ENCODE results near the gene PLB1.

PLB1 gene

GRCh38 chr2:28497206-28497605 is 1.3 kb downstream of the PLB1 start:
- DNase-seq (ENCODE audit: low read depth) = no peak
- no peak for TF ChIP-seq CTCF (IDR thresholded peaks at IDR 0.05; ENCODE audit: insufficient read depth, low read depth, low read length, missing control alignments)
- no peak overlapping the region for H3K4me3 ChIP-seq (ENCODE audit: low read depth, low read length)

- no peak overlapping the region for H3K4me3 ChIP-seq (ENCODE audit: low read depth, low read length)
- no peak for TF ChIP-seq CTCF (IDR thresholded peaks at IDR 0.05; ENCODE audit: insufficient read depth, low read depth, low read length, missing control alignments)
- DNase-seq (ENCODE audit: low read depth) = no peak
Observed at GRCh38 chr2:28499282-28499681, 3.4 kb downstream of the PLB1 start.

- H3K4me3 ChIP-seq (ENCODE audit: low read depth, low read length) = no peak overlapping the region
- DNase-seq (ENCODE audit: low read depth) = no peak
- TF ChIP-seq CTCF (IDR thresholded peaks at IDR 0.05; ENCODE audit: insufficient read depth, low read depth, low read length, missing control alignments) = no peak
Observed at GRCh38 chr2:28505361-28505760, 9.5 kb downstream of the PLB1 start.

GRCh38 chr2:28506112-28506910 is 10.5 kb downstream of the PLB1 start:
- no peak for DNase-seq (ENCODE audit: low read depth)

GRCh38 chr2:28507796-28508764 is 12.2 kb downstream of the PLB1 start:
- TF ChIP-seq CTCF (IDR thresholded peaks at IDR 0.05; ENCODE audit: insufficient read depth, low read depth, low read length, missing control alignments) = no peak
- peak; percentile 4 for DNase-seq (ENCODE audit: low read depth)

More at GRCh38 chr2:28506112-28506910, 10.5 kb downstream of the PLB1 start:
- no peak for TF ChIP-seq CTCF (IDR thresholded peaks at IDR 0.05; ENCODE audit: insufficient read depth, low read depth, low read length, missing control alignments)
- H3K4me3 ChIP-seq (ENCODE audit: low read depth, low read length) = no peak overlapping the region

GRCh38 chr2:28509361-28509760 is 13.5 kb downstream of the PLB1 start:
- TF ChIP-seq CTCF (IDR thresholded peaks at IDR 0.05; ENCODE audit: insufficient read depth, low read depth, low read length, missing control alignments) = no peak
- no peak for DNase-seq (ENCODE audit: low read depth)
- no peak overlapping the region for H3K4me3 ChIP-seq (ENCODE audit: low read depth, low read length)

More at GRCh38 chr2:28507796-28508764, 12.2 kb downstream of the PLB1 start:
- no peak overlapping the region for H3K4me3 ChIP-seq (ENCODE audit: low read depth, low read length)
